Esophagus squamous epithelium (tissue), 5 donors: ENCODE data around the gene KIF26A. TPM values are rescaled to one million over a fixed set of nuclear protein-coding genes. Genes with fewer than 3 reads are reported as not detected.
A peak's percentile ranks its signal among the peaks of the same experiment; 100 is the strongest.

ENCODE experiments used
- DNase-seq: peaks from one replicate; lab custom pipeline; 2025; lab: John Stamatoyannopoulos, UW
- H3K27ac ChIP-seq, 4 donors: fragments of 200-600 bp; sonication (generic); one replicate each; pipeline ENCODE4 v1.5.1; 2016 to 2019; ENCODE audit warnings: mild to moderate bottlenecking in 1 of 4
- H3K27me3 ChIP-seq, 4 donors: fragments of 200-600 bp; sonication (generic); 1 replicate in 3 of 4; 2 replicates in 1 of 4; pipeline versions ENCODE4 v1.5.1 to v1.6.0; 2017 to 2021; ENCODE audit warnings: antibody characterized with exemption in 1 of 4
- H3K36me3 ChIP-seq, 3 donors: fragments of 200-600 bp; sonication (generic); one replicate each; pipeline ENCODE4 v1.5.1; 2016 to 2019
- H3K4me1 ChIP-seq, 3 donors: fragments of 200-600 bp; sonication (generic); one replicate each; pipeline ENCODE4 v1.5.1; 2017 to 2019
- H3K4me3 ChIP-seq, 4 donors: fragments of 200-600 bp; sonication (generic); 1 replicate in 3 of 4; 2 replicates in 1 of 4; pipeline ENCODE4 v1.5.1; 2016 to 2019; ENCODE audit warnings: mild to moderate bottlenecking in 2 of 4, moderate library complexity in 1 of 4
- H3K9me3 ChIP-seq, 3 donors: fragments of 200-600 bp; sonication (generic); one replicate each; pipeline ENCODE4 v1.5.1; 2016 to 2019
- POLR2A ChIP-seq, 4 donors: fragments of 450-650 bp; IDR thresholded peaks; one replicate each; pipeline ENCODE4 v1.6.1; 2017; ENCODE audit warnings: antibody characterized with exemption in 4 of 4, mild to moderate bottlenecking in 4 of 4, moderate library complexity in 3 of 4
- WGBS, 2 donors: methylation state at CpG; one replicate each; pipeline ENCODE4 v1.1.5; 2018; 5-methylcytosine and 5-hydroxymethylcytosine counted together
- intact Hi-C: fragments of 100-400 bp; cut with DNase I; formaldehyde crosslinking; loops from one replicate; pipeline ENCODE4 v1.15.0; 2022
- total RNA-seq, 4 donors: library from RNA; depleted of rRNA; stranded (reverse); fragments of >200 nt; gene quantifications; one replicate each; pipeline ENCODE4 v1.1.0, GENCODE V29; 2016
- TF ChIP-seq, protein P1 (sequence below), 6 experiments: fragments of 450-650 bp in 4 of 6; fragments of 200-600 bp in 2 of 6; sonication (generic) in 2 of 6; IDR thresholded peaks; one replicate each; pipeline ENCODE4 v1.5.1; 2016 to 2019; ENCODE audit warnings: antibody characterized with exemption in 6 of 6, mild to moderate bottlenecking in 4 of 6, moderate library complexity in 4 of 6
- donor health status: DM: yes; HTN: yes; CAD: no.

Gene KIF26A
- total RNA-seq, 4 donors from 2014 or later: 0.80 to 2.7 (median 0.96) TPM

DNA sequence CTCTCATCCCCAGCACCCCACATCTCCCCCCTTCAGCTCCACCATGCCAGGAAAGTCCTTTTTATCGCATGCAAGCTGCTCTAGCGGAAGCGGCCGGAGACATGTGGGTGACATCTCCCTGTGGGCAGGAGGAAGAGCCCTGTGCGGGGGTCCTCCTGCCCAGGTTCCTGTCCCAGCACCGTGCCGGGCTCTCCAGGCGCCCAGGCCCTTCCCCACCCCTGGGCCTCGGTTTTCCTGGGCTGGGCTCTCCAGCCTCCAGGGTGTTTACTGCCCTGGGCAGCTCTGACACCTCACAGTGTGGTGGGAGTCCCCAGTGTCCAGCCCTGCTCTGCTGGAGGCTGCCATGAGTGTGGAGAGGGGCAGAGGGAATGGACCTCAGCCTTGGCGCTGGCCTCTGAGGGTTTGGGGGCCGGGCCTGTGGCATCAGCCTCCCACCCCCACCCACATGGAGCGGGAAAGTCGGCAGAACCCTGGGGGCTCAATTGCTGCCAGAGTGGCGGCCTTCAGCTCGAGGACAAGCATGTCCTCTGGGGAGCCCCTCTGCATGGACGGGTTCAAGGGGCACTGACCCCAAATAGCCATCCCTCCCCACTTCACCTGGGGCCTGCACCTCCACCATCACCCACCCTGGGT, 36.0 kb upstream of the KIF26A start:
- no peak for TF ChIP-seq POLR2A (IDR thresholded peaks at IDR 0.05)
- TF ChIP-seq, protein P1, sequence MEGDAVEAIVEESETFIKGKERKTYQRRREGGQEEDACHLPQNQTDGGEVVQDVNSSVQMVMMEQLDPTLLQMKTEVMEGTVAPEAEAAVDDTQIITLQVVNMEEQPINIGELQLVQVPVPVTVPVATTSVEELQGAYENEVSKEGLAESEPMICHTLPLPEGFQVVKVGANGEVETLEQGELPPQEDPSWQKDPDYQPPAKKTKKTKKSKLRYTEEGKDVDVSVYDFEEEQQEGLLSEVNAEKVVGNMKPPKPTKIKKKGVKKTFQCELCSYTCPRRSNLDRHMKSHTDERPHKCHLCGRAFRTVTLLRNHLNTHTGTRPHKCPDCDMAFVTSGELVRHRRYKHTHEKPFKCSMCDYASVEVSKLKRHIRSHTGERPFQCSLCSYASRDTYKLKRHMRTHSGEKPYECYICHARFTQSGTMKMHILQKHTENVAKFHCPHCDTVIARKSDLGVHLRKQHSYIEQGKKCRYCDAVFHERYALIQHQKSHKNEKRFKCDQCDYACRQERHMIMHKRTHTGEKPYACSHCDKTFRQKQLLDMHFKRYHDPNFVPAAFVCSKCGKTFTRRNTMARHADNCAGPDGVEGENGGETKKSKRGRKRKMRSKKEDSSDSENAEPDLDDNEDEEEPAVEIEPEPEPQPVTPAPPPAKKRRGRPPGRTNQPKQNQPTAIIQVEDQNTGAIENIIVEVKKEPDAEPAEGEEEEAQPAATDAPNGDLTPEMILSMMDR (IDR thresholded peaks at IDR 0.05): no peak
- WGBS, 2 donors: 62 to 85% methylated on average over 3 to 8 of the region's 16 CpGs
- H3K27ac ChIP-seq: peak overlapping the region in 1 of 4 donors; percentile 90
- H3K4me3 ChIP-seq: no peak overlapping the region
- no peaks in the 10 kb centered on the region for H3K9me3 ChIP-seq
- H3K27me3 ChIP-seq: no peaks in the 10 kb centered on the region
- DNase-seq: no peak
- no peaks in the 10 kb centered on the region for H3K36me3 ChIP-seq
- peaks cover 33 to 92% (median 59%) of the 10 kb centered on the region in 3 donors for H3K4me1 ChIP-seq
- intact Hi-C loops: no loop called here

DNA sequence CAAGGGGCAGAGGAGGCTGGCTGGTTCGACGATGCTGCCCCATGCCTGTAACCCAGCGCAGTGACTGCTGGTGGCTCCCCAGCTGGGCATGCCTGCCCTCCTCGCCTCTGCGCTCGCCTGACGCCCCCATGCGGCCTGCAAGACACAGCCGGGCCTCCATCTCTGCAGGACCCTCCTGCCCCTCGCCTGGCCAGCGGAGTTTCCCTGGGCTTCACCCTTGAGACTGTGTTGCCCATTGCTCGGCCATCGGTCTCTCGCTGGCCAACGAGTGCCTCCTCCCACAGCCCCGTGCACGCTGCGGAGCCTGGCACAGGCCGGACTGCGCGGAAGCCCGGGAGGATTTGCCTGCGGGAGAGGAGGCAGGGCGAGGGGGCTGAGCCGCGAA, 35.3 kb upstream of the KIF26A start:
- no peak for DNase-seq

DNA sequence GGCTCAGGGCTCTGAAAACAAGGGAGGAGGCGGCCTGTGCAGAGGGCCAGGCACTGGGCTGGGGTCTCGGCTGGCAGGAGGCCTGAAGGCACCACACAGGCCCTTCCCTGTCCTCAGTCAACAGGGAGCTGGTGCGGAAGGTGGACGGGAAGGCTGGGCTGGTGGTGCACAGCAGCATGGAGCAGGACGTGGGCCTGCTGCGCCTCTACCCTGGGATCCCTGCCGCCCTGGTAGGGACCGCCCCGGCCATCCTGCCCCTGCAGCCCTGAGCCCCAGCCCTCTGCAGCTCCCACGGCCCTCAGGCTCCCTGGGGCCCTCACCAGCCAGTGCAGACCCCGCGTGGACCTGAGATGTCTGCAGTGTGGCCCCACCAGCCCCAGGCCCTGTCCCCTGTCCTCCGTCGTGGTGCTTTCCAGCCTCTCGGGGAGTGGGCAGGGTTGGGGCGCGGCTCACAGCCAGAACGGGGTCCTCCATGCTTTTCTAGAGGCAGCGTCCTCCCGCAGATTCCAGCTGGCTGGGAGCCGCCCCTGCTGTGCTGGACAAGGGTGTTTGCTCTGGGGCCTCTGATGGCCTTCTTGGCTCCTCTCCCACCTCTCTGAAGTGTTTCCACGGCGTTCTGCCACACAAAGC, 34.8 kb upstream of the KIF26A start:
- peak overlapping the region in 1 of 4 donors; percentile 83 for H3K27ac ChIP-seq
- 50 to 79% methylated on average over 4 to 6 of the region's 23 CpGs for WGBS, 2 donors
- H3K4me3 ChIP-seq: no peak overlapping the region
- TF ChIP-seq, protein P1 (IDR thresholded peaks at IDR 0.05): no peak
- TF ChIP-seq POLR2A (IDR thresholded peaks at IDR 0.05): no peak
- intact Hi-C loops: no loop called here
- DNase-seq: no peak
- H3K9me3 ChIP-seq: no peaks in the 10 kb centered on the region
- H3K27me3 ChIP-seq: peaks cover 0 to 2% (median 0%) of the 10 kb centered on the region in 4 donors
- H3K36me3 ChIP-seq: no peaks in the 10 kb centered on the region
- H3K4me1 ChIP-seq: peaks cover 36 to 99% (median 62%) of the 10 kb centered on the region in 3 donors

More for the DNA sequence above, 35.3 kb upstream of the KIF26A start:
- intact Hi-C loops: no loop called here
- TF ChIP-seq POLR2A (IDR thresholded peaks at IDR 0.05): no peak
- TF ChIP-seq, protein P1 (IDR thresholded peaks at IDR 0.05): no peak
- H3K27ac ChIP-seq: no peak overlapping the region
- H3K4me3 ChIP-seq: no peak overlapping the region
- H3K27me3 ChIP-seq: peaks cover 0 to 2% (median 0%) of the 10 kb centered on the region in 4 donors
- peaks cover 36 to 99% (median 59%) of the 10 kb centered on the region in 3 donors for H3K4me1 ChIP-seq
- H3K36me3 ChIP-seq: no peaks in the 10 kb centered on the region
- WGBS, 2 donors: 80% methylated on average over 1 of the region's 26 CpGs; no CpG with 5 or more reads in 1 of the 2 donors
- no peaks in the 10 kb centered on the region for H3K9me3 ChIP-seq

DNA sequence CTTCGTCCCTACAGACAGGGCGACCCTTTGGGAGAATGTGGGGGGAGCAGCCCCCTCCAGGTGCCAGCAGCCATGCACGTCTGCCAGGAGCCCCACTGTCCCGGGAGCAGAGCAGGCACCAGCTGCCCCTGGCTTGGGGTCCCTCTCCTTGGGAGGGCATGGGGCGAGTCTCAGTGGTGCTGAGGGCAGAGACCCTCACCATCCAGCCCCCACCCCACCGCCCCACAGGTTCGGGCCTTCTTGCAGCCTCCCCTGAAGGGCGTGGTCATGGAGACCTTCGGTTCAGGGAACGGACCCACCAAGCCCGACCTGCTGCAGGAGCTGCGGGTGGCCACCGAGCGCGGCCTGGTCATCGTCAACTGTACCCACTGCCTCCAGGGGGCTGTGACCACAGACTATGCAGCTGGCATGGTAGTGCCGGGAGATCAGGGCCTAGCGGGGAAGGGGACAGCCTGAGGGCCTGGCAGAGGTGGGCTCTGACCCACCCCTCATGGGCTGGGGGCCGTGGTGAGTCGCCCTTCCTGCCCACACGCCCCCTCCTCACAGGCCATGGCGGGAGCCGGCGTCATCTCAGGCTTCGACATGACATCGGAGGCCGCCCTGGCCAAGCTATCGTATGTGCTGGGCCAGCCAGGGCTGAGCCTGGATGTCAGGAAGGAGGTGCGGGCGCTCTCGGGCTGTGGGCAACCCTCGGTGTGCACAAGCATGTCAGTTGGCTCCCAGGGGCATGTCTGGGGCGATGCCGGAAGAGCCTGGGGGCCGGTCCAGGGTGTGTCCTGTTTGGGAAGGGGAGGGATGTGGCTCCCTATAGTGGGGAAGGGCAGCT, 34.1 kb upstream of the KIF26A start:
- Histone ChIP-seq H3K9me3 (no peaks in the 10 kb centered on the region), H3K4me1 (peaks cover 34 to 99% (median 58%) of the 10 kb centered on the region in 3 donors), H3K4me3 (no peak overlapping the region), H3K27ac (peak overlapping the region; percentile 72 to 93 (median 85)), H3K27me3 (peaks cover 0 to 2% (median 0%) of the 10 kb centered on the region in 4 donors), H3K36me3 (no peaks in the 10 kb centered on the region)
- DNase-seq: no peak
- intact Hi-C loops: no loop called here
- TF ChIP-seq, protein P1 (IDR thresholded peaks at IDR 0.05): no peak
- no peak for TF ChIP-seq POLR2A (IDR thresholded peaks at IDR 0.05)
- 46% methylated on average over 12 of the region's 35 CpGs; no CpG with 5 or more reads in 1 of the 2 donors for WGBS, 2 donors
